ENCODE measurements around the gene PDE3B. TPM values are rescaled to one million over a fixed set of nuclear protein-coding genes. Genes with fewer than 3 reads are reported as not detected.

Gene PDE3B
- polyA plus RNA-seq, 1 donor (not counting 4 experiments of a cell fraction or from before 2014, with no cell fraction given): 0.01 TPM

GRCh38 chr11:14635546-14635945 is 8.1 kb upstream of the PDE3B start:
- Histone ChIP-seq H3K4me2 (ENCODE audit: control insufficient read depth, extremely low read depth, insufficient read depth, low read depth, low read length) (no peak overlapping the region), H3K27ac (ENCODE audit: control insufficient read depth, insufficient read depth, low read length) (no peak overlapping the region), H3K4me1 (ENCODE audit: control insufficient read depth, extremely low read depth, insufficient read depth, low read length) (no peaks in the 10 kb centered on the region), H3K9ac (ENCODE audit: control insufficient read depth, extremely low read depth, insufficient read depth, low read length) (no peak overlapping the region), H3K79me2 (ENCODE audit: control insufficient read depth, insufficient read depth, low read length) (no peaks in the 10 kb centered on the region), H3K9me1 (ENCODE audit: control insufficient read depth, extremely low read depth, insufficient read depth, low read length) (no peaks in the 10 kb centered on the region), H3K36me3 (ENCODE audit: control insufficient read depth in 2 of 2, extremely low read depth in 1 of 2, insufficient read depth in 2 of 2, low read length in 2 of 2) (no peaks in the 10 kb centered on the region), H3K4me3 (ENCODE audit: control insufficient read depth in 2 of 3, extremely low read depth in 1 of 3, insufficient read depth in 2 of 3, low read depth in 1 of 3, low read length in 3 of 3) (no peak overlapping the region), H3K27me3 (ENCODE audit: control insufficient read depth, extremely low read depth, insufficient read depth, low read length) (peaks cover 4% of the 10 kb centered on the region), H2AFZ (ENCODE audit: control insufficient read depth, low read length) (no peak overlapping the region), H4K20me1 (ENCODE audit: control insufficient read depth, extremely low read depth, insufficient read depth, low read length) (no peaks in the 10 kb centered on the region), H3K9me3 (ENCODE audit: control insufficient read depth, low read depth, low read length) (no peaks in the 10 kb centered on the region)
- TF ChIP-seq, protein P1, sequence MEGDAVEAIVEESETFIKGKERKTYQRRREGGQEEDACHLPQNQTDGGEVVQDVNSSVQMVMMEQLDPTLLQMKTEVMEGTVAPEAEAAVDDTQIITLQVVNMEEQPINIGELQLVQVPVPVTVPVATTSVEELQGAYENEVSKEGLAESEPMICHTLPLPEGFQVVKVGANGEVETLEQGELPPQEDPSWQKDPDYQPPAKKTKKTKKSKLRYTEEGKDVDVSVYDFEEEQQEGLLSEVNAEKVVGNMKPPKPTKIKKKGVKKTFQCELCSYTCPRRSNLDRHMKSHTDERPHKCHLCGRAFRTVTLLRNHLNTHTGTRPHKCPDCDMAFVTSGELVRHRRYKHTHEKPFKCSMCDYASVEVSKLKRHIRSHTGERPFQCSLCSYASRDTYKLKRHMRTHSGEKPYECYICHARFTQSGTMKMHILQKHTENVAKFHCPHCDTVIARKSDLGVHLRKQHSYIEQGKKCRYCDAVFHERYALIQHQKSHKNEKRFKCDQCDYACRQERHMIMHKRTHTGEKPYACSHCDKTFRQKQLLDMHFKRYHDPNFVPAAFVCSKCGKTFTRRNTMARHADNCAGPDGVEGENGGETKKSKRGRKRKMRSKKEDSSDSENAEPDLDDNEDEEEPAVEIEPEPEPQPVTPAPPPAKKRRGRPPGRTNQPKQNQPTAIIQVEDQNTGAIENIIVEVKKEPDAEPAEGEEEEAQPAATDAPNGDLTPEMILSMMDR (optimal IDR thresholded peaks at IDR 0.05 in 1 of 3, IDR thresholded peaks at IDR 0.05 in 1 of 3, conservative IDR thresholded peaks at IDR 0.05 in 1 of 3; ENCODE audit: extremely low read depth in 1 of 3, insufficient read depth in 2 of 3, low read length in 3 of 3): no peak
- TF ChIP-seq EZH2 (IDR thresholded peaks at IDR 0.05; ENCODE audit: low read length): no peak
- FAIRE-seq (no peak), DNase-seq (ENCODE audit: low read depth, low spot score) (no peak)
- dilution Hi-C loops (cut with MboI; ENCODE audit: extremely low pct_ligation_motif_present, low sequenced_read_pairs): no loop called here

GRCh38 chr11:14636119-14636518 is 7.5 kb upstream of the PDE3B start:
- Histone ChIP-seq H3K27ac (ENCODE audit: control insufficient read depth, insufficient read depth, low read length) (no peak overlapping the region), H3K79me2 (ENCODE audit: control insufficient read depth, insufficient read depth, low read length) (no peaks in the 10 kb centered on the region), H3K4me2 (ENCODE audit: control insufficient read depth, extremely low read depth, insufficient read depth, low read depth, low read length) (no peak overlapping the region), H3K9ac (ENCODE audit: control insufficient read depth, extremely low read depth, insufficient read depth, low read length) (no peak overlapping the region), H3K9me3 (ENCODE audit: control insufficient read depth, low read depth, low read length) (no peaks in the 10 kb centered on the region), H4K20me1 (ENCODE audit: control insufficient read depth, extremely low read depth, insufficient read depth, low read length) (no peaks in the 10 kb centered on the region), H3K4me3 (ENCODE audit: control insufficient read depth in 2 of 3, extremely low read depth in 1 of 3, insufficient read depth in 2 of 3, low read depth in 1 of 3, low read length in 3 of 3) (no peak overlapping the region), H2AFZ (ENCODE audit: control insufficient read depth, low read length) (no peak overlapping the region), H3K36me3 (ENCODE audit: control insufficient read depth in 2 of 2, extremely low read depth in 1 of 2, insufficient read depth in 2 of 2, low read length in 2 of 2) (no peaks in the 10 kb centered on the region), H3K4me1 (ENCODE audit: control insufficient read depth, extremely low read depth, insufficient read depth, low read length) (no peaks in the 10 kb centered on the region), H3K27me3 (ENCODE audit: control insufficient read depth, extremely low read depth, insufficient read depth, low read length) (peaks cover 4% of the 10 kb centered on the region), H3K9me1 (ENCODE audit: control insufficient read depth, extremely low read depth, insufficient read depth, low read length) (no peaks in the 10 kb centered on the region)
- no peak for TF ChIP-seq EZH2 (IDR thresholded peaks at IDR 0.05; ENCODE audit: low read length)
- TF ChIP-seq, protein P1 (optimal IDR thresholded peaks at IDR 0.05 in 1 of 3, IDR thresholded peaks at IDR 0.05 in 1 of 3, conservative IDR thresholded peaks at IDR 0.05 in 1 of 3; ENCODE audit: extremely low read depth in 1 of 3, insufficient read depth in 2 of 3, low read length in 3 of 3): no peak
- no peak for DNase-seq (ENCODE audit: low read depth, low spot score)
- FAIRE-seq: no peak
- dilution Hi-C loops (cut with MboI; ENCODE audit: extremely low pct_ligation_motif_present, low sequenced_read_pairs): no loop called here

Measured in keratinocyte (primary cell).